ENCODE data around the gene PPP1R26.
"Not testable (repeated sequence)": the region's sequence is repeated elsewhere in the genome, so short reads cannot be mapped to it uniquely, and the experiment has no call there.

The PPP1R26 gene

DNA sequence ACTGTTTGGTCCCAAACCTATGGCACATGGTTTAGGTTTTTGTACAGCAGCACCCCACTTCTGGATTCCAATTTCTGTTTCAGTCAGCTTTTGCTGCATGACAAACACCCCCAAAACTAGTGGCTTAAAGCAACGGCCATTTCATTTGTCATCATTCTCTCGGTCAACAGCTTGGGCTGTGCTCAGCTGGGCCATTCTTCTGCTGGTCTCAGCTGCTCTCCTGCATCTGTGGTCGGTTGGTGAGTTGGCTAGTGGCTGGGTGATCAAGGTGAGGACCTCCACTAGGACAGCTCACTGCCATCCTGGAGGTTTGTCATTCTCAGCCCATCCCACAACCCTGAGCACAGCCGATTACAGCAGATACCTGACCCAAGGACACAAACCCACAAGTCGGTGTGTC lies 24.8 kb upstream of the PPP1R26 start:
- no peaks in the 10 kb centered on the region for H3K36me3 ChIP-seq
- H3K27ac ChIP-seq: no peak overlapping the region
- TF ChIP-seq, protein P1, sequence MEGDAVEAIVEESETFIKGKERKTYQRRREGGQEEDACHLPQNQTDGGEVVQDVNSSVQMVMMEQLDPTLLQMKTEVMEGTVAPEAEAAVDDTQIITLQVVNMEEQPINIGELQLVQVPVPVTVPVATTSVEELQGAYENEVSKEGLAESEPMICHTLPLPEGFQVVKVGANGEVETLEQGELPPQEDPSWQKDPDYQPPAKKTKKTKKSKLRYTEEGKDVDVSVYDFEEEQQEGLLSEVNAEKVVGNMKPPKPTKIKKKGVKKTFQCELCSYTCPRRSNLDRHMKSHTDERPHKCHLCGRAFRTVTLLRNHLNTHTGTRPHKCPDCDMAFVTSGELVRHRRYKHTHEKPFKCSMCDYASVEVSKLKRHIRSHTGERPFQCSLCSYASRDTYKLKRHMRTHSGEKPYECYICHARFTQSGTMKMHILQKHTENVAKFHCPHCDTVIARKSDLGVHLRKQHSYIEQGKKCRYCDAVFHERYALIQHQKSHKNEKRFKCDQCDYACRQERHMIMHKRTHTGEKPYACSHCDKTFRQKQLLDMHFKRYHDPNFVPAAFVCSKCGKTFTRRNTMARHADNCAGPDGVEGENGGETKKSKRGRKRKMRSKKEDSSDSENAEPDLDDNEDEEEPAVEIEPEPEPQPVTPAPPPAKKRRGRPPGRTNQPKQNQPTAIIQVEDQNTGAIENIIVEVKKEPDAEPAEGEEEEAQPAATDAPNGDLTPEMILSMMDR (IDR thresholded peaks at IDR 0.05): no peak
- no peaks in the 10 kb centered on the region for H3K4me1 ChIP-seq (ENCODE audit: control insufficient read depth in 1 of 2, insufficient read depth in 1 of 2, low read depth in 1 of 2, low read length in 1 of 2)
- H3K9me3 ChIP-seq: no peaks in the 10 kb centered on the region
- H3K27me3 ChIP-seq: peaks cover 17% of the 10 kb centered on the region
- no peak overlapping the region for H3K4me3 ChIP-seq (ENCODE audit: low read depth in 1 of 2, low read length in 1 of 2)

GRCh38 chr9:135455401-135456030 lies 24.1 kb upstream of the PPP1R26 start:
- no peak overlapping the region for H3K27ac ChIP-seq
- TF ChIP-seq, protein P1 (IDR thresholded peaks at IDR 0.05): no peak
- no peaks in the 10 kb centered on the region for H3K9me3 ChIP-seq
- H3K4me3 ChIP-seq (ENCODE audit: low read depth in 1 of 2, low read length in 1 of 2): no peak overlapping the region
- no peaks in the 10 kb centered on the region for H3K4me1 ChIP-seq (ENCODE audit: control insufficient read depth in 1 of 2, insufficient read depth in 1 of 2, low read depth in 1 of 2, low read length in 1 of 2)
- H3K27me3 ChIP-seq: peaks cover 14% of the 10 kb centered on the region
- H3K36me3 ChIP-seq: no peaks in the 10 kb centered on the region

DNA sequence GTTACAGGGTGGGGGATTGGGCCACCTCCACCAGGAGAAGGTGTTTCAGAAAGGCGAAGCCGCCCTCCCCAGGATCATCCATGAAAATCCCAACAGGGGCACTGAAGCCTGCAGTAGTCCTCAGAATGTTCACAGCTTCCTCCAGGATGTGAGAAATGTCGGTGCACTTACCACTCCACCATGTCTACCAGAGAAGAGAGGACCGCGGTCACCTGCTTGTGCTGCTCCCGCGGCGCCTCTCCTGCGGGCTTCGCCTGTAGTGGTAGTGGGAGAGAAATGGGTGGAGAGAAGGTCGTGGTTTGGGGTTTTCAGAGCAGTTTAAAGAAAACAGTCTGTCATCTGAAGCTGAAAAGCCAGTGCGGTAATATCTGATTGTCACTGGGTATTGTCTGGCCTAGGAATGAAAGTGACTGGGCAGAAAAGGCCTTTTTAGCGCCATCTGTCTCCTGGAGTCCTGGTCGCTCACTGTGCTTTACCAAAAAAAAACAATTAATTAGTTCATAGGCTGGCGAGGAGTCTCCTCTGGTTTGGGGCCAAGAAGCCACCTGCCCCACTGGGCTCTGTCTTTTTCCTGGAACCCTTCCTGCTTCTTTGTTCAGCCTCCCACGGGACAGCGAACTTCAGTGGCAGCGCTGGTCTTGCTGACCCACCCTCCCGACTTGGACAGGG lies 23.0 kb upstream of the PPP1R26 start:
- peaks cover 14% of the 10 kb centered on the region for H3K27me3 ChIP-seq
- H3K27ac ChIP-seq: no peak overlapping the region
- no peak overlapping the region for H3K4me3 ChIP-seq (ENCODE audit: low read depth in 1 of 2, low read length in 1 of 2)
- TF ChIP-seq, protein P1 (IDR thresholded peaks at IDR 0.05): no peak
- H3K4me1 ChIP-seq (ENCODE audit: control insufficient read depth in 1 of 2, insufficient read depth in 1 of 2, low read depth in 1 of 2, low read length in 1 of 2): no peaks in the 10 kb centered on the region
- no peaks in the 10 kb centered on the region for H3K9me3 ChIP-seq
- no peaks in the 10 kb centered on the region for H3K36me3 ChIP-seq

DNA sequence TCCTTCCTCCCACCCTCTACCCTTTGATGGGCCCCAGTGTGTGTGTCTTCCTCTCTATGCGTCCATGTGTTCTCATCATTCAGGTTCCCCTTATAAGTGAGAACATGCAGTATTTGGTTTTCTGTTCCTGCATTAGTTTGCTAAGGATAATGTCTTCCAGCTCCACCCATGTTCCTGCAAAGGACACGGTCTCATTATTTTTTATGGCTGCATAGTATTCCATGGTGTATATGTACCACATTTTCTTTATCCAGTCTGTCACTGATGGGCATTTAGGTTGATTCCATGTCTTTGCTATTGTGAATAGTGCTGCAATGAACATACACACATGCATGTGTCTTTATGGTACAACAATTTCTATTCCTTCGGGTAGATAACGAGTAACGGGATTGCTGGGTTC lies 21.1 kb upstream of the PPP1R26 start:
- not testable (repeated sequence) for H3K4me3 ChIP-seq (ENCODE audit: low read depth in 1 of 2, low read length in 1 of 2); H3K4me1 ChIP-seq (ENCODE audit: control insufficient read depth in 1 of 2, insufficient read depth in 1 of 2, low read depth in 1 of 2, low read length in 1 of 2); H3K27ac ChIP-seq; H3K36me3 ChIP-seq; H3K9me3 ChIP-seq
- peaks cover 14% of the 10 kb centered on the region for H3K27me3 ChIP-seq

DNA sequence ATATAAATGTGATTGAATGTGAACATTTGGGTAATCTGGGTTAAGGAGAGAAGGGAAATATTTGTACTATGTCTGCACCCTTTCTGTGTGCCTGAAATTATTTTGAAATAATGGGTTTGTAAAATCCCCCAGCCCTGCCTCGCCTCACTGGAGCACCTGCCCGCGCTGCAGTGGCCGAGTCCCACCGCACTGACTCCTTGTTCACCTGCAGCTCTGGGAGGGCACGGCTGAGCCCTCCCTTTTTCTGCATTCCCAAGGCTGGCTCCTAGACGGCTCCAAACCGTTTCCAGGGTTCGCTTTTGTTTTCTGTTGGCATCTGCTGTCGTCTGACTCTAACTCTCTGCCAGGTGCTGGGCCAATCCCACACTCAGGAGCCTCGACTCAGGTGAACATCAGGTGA lies 17.6 kb upstream of the PPP1R26 start:
- H3K27me3 ChIP-seq: peaks cover 5% of the 10 kb centered on the region
- H3K4me3 ChIP-seq (ENCODE audit: low read depth in 1 of 2, low read length in 1 of 2): no peak overlapping the region
- H3K27ac ChIP-seq: no peak overlapping the region
- TF ChIP-seq, protein P1 (IDR thresholded peaks at IDR 0.05): no peak
- H3K4me1 ChIP-seq (ENCODE audit: control insufficient read depth in 1 of 2, insufficient read depth in 1 of 2, low read depth in 1 of 2, low read length in 1 of 2): no peaks in the 10 kb centered on the region
- H3K9me3 ChIP-seq: no peaks in the 10 kb centered on the region
- no peaks in the 10 kb centered on the region for H3K36me3 ChIP-seq

- peaks cover 9% of the 10 kb centered on the region for H3K27me3 ChIP-seq
- no peaks in the 10 kb centered on the region for H3K36me3 ChIP-seq
- H3K27ac ChIP-seq: no peak overlapping the region
- TF ChIP-seq, protein P1 (IDR thresholded peaks at IDR 0.05): no peak
- no peaks in the 10 kb centered on the region for H3K9me3 ChIP-seq
- H3K4me1 ChIP-seq (ENCODE audit: control insufficient read depth in 1 of 2, insufficient read depth in 1 of 2, low read depth in 1 of 2, low read length in 1 of 2): no peaks in the 10 kb centered on the region
- no peak overlapping the region for H3K4me3 ChIP-seq (ENCODE audit: low read depth in 1 of 2, low read length in 1 of 2)
Measured at GRCh38 chr9:135463140-135463539, 16.4 kb upstream of the PPP1R26 start.
